Suprapubic skin (tissue), 4 donors: ENCODE data around the gene ST3GAL4.

Source experiments
- EP300 ChIP-seq: sonication (generic); formaldehyde crosslinking; IDR thresholded peaks from one replicate; pipeline ENCODE4 v1.6.1; 2017; ENCODE audit warnings: antibody characterized with exemption
- POLR2AphosphoS5 ChIP-seq, 3 donors: sonication (generic); formaldehyde crosslinking; IDR thresholded peaks; one replicate each; pipeline ENCODE4 v1.6.1; 2017; ENCODE audit warnings: antibody characterized with exemption in 3 of 3

- TF ChIP-seq EP300, result no peak
- no peak for TF ChIP-seq POLR2AphosphoS5 (IDR thresholded peaks at IDR 0.05)
These were observed 50.9 kb downstream of the ST3GAL4 start for GRCh38 chr11:126406368-126406767.
